GM18861 (cell line): ENCODE data around the gene ASB13.
A peak's percentile ranks its signal among the peaks of the same experiment; 100 is the strongest.
"Not testable (repeated sequence)": the region's sequence is repeated elsewhere in the genome, so short reads cannot be mapped to it uniquely, and the experiment has no call there.

ENCODE experiments used
- ATAC-seq: cut with Tn5 transposase; IDR thresholded peaks from one replicate; pipeline ENCODE4 v1.9.1; 2021; ENCODE audit not compliant: unreplicated experiment

The ASB13 gene

GRCh38 chr10:5625992-5626777 is 40.2 kb downstream of the ASB13 start:
- ATAC-seq: no peak

GRCh38 chr10:5624701-5625100 is 41.7 kb downstream of the ASB13 start:
- ATAC-seq: no peak

DNA sequence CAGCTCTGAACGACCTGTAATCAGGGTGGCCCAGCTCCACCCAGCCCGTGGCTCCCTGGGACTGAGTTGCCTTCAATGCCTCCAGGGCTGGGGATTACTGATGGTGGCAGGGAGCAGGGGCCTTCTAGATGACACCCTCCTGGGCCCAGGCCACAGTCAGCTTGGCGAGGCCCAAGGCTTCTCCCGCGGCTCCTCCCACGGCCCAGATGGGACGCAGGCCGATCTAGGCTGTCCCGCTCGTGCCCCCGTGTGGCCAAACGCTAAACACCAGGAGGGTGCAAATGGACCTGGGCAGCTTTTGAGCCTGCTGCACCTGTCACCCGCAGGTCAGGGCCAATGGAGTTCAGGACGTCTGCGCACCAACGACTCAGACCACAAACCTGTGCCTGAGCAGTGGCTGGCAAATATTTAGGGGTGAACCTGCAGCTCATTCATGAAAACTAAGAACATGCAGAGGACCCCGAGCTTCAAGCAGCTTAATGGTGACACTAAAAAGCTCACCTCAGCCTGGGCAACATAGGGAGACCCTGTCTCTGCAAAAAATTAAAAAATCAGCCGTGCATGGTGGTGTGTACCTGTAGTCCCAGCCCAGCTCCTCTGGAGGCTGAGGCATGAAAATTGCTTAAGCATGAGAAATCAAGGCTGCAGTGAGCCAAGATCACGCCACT is 43.2 kb downstream of the ASB13 start:
- ATAC-seq: peak; percentile 90

DNA sequence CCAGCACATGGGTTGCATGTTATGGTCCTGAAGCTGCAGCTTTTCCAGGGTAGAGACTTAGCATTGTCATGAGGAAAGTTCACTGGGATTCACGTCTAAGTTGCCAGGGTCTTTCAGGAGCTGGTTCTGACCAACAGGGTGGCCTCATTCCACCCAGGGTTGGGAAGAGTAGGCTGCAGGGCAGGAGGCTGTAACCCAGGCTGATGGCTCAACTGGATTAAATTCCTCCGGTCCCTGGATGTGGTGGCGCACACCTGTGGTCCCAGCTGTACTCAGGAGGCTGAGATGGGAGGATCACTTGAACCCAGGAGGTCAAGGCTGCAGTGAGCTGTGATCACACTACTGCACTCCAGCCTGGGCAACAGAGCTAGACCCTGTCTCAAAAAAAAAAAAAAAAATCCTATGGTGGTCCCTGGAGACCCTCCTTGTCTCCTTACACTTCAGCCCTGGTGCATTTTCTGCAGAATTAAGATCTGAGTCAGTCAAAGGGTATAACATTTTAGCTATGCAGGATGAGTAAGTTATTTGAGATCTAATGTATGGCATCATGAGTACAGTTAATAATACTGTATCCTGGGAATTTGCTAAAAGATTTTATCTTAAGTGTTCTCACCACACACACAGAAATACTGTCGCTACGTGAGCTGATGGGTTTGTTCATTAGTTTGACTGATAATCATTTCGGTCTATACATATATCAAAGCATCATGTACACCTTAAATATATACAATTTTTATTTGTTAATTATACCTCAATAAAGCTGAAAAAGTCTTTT is 44.0 kb downstream of the ASB13 start:
- ATAC-seq: no peak

GRCh38 chr10:5621371-5621770 is 45.0 kb downstream of the ASB13 start:
- not testable (repeated sequence) for ATAC-seq

DNA sequence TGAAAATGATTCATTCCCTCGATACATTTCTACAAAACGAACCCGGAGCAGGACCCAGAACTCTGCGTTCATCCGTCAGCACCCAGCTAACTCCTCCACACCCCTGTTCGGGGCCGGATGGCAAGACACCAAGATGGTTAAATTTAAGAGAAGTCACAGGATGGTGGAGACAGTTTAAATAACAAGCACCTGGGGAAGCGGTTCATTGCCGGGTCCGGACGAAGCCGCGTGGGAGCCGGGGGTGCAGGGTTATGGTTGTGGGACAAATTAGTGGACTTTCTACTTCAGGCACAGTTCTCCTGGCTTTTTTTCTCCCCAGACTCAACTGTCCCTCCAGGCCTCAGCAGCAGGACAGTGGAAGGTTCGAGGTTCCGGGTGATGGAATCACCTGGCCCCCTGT is 45.4 kb downstream of the ASB13 start:
- ATAC-seq: no peak

GRCh38 chr10:5620223-5620721 is 46.1 kb downstream of the ASB13 start:
- ATAC-seq: no peak

GRCh38 chr10:5619362-5620211 is 46.8 kb downstream of the ASB13 start:
- no peak for ATAC-seq

DNA sequence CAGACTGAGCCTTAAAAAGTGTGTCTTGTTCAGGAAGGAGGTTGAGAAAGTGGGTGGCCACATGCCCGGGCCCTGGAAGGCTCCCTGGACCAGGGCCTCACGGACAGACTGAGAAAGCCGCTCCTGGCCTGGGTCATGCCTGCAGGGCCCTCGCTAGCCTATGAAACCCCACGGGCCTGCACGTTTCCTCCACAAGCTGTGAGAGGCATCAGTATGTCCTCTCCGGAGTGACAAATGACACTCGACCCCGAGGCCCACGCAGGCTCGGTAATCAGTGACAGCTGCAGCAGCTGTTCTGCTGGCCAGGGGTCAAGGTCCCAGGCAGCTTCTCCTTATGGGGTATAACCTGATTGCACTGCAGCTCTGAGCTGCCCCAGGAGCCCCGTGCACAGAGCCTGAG is 47.6 kb downstream of the ASB13 start:
- ATAC-seq: no peak

DNA sequence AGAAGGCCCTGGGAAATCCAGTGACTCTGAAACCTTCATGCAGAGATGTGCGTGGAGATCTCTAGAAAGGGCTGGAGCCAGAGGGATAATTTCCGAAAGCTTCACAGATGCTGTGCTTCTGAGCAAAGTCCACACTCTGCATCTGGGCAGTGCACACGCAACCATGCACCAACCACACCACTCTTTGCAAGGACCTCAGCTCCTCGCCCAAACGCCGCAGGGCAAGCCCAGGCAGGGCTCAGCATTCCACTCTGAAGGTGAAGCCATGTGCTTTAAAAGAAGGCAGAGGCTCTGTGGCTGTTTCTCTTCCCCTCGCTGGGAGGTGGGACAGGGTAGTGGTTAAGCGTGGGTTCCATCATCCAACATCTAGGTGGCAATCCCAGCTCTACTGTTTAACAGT is 48.4 kb downstream of the ASB13 start:
- ATAC-seq: no peak

DNA sequence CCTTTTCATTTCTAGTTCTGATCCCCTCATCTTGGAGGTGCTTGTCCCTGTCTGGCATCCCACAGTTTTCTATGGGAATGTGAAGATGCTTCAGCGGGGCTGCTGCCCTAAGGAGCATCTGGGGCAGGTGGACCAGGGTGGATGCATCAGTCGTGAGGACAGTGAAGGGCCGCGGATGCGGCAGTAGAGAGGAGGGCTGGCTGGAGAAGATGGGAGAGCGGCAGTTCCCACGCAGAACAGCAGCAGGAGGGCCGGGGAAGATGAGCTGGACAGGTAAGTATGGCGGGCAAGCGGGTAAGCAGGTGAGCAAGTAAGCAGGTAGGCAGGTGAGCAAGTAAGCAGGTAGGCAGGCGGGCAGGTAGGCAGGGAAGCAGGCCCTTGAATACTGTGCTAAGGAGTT is 48.9 kb downstream of the ASB13 start:
- no peak for ATAC-seq

DNA sequence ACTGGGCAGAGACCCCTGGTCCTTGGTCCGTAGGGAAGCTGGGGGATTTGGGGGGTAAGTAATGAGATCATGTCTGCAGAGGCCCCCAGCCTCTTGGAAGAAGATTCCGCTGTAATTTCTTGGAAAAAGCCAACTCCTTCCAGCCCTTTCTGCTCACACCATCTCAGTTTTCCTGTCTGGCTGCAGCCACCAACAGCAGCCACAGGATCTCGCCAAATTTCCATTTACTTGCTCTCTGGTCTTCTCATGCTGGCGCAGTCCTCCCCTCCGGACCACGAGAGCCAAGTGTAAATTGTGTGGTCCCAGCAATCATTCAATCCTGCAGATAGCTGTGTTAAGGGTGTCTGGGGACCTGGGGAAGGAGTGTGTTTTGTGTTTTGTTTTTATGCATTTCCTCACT is 49.6 kb downstream of the ASB13 start:
- no peak for ATAC-seq

DNA sequence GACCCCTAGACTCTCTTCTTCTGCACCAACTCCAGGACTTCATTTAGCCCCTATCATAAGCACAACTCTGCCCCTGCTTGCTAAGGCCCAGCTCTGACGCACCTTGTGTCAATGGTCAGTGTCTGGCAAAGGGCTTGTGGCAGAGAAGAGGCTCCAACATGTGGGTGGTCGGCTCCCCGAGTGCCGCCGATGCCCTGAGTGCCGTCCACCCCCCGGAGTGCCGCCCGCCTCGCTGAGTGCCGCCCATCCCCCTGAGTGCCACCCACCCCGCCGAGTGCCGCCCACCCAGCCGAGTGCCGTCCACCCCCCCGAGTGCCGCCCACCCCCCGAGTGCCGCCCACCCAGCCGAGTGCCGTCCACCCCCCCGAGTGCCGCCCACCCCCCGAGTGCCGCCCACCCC is 50.3 kb downstream of the ASB13 start:
- ATAC-seq: no peak

DNA sequence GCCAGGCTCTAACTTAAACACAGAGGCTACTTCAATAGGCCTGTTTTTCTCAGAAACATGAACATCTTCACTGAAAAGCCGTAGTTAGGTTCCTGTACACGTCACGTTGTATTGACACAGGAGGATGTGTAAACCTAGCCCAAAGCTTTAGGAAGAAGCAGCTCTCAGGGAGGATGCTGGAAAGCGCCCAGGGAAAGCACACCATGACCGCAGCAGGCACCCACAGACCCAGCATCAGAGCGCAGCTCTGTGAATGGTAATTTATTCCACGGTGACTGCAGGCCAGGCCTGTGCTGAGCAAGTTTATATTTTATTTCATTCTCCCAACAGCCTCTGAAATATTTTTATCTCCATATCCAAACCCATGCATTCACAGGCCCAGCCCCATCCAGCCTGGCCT is 51.1 kb downstream of the ASB13 start:
- no peak for ATAC-seq

GRCh38 chr10:5614155-5614721 is 52.2 kb downstream of the ASB13 start:
- ATAC-seq: no peak

DNA sequence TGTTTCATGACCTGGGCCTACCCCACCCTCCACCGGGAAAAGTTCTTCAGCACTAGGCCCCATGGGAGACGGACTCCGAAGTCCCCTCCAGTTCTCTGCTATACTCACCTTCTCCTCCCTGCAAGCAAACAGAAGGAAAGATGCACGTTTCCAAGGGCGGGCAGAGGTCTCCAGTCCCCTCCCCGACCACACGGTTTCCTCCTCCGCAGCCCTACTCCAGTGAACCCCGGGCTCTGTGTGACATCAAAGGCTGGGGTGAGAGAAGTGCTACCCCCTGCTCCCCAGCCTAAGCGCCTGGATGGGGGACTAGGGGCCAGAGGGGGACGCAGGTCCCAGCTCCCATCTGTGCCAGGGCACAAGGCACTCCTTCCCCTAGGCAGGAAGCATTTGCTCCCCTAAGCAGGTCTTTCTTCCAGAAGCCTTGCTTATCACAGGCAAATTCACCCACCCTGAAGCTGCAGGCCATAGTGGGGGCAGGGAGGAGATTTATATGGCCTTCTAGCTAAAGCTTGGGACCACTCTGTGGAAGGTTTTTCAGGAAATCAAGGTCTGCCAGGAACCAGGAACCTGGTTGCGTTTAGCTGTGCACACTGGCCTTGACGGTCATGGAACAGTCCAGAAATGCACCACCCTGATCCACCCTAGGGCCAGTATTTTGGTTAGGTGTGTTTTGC is 52.8 kb downstream of the ASB13 start:
- no peak for ATAC-seq

DNA sequence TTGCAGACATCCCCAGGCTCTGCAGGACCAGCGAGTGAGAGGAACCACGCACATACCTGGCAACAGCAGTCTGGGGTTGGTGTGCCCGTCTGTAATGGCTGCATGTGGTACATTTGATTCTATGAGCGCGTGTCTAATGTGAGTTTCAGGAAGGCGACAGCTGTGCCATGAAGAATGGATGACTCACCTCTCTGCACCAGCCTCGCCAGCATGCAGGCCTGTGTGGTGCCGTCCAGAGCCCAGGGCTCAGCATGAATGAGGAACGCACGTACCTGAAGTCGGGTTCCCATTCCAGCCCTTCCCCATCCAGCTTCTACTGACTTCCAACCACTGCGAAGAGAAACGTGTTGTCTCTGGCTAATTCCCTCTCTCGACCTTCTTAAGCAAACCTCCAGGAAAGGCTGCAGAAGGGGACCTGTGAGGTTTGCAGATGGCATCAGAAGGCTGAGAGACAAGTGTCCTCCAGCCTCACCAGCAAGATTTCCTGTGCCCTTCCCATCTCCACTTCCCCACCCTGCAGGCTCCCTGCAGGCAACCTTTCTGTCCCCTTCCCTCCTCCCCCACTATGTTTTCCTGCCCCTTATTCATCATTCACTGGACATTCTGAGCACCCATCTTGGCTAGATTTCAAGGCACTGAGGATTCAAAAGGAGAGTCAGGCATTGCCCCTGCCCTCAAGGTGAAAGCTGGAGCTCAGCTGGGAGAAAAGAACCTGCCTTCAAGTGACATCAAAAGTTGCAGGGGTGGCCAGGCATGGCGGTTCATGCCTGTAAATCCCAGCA is 54.3 kb downstream of the ASB13 start:
- no peak for ATAC-seq

DNA sequence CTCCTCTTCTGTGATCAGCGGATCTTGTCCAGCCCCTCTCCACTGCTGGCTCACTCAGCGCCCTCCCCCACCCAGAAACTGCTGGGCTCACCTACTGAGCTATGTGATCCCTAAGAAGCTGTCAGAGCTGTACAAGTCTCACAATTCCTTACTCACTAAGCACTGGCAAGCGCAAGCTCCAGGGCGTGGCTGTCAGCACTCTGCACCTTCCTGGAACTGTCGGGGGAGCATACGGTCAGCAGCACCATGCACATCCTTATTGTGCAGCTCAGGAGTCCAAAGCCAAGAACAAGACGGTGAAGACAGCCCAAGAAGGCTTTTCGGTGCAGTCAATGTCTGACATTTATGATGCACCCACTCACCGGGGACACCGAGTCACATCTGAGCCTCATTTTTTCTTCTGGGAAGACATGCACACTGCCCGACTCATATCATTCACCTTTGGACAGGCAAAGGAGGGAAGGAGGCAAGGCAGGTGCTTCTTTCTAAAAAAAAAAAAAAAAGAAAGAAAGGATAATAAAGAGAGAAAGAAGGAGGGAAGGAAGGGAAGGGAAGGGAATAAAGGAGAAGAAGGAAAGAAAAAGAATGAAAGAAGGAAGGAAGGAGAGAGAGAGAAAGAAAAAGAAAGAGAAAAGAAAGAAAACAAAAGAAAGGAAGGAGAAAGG is 56.3 kb downstream of the ASB13 start:
- no peak for ATAC-seq
